GM19397 (cell line): ENCODE data around the gene ARHGAP6.
"Not testable (repeated sequence)": the region's sequence is repeated elsewhere in the genome, so short reads cannot be mapped to it uniquely, and the experiment has no call there.

Source experiments
- ATAC-seq: cut with Tn5 transposase; IDR thresholded peaks from one replicate; pipeline ENCODE4 v1.9.1; 2021; ENCODE audit warnings: mild to moderate bottlenecking, moderate library complexity; ENCODE audit not compliant: unreplicated experiment

Gene ARHGAP6

DNA sequence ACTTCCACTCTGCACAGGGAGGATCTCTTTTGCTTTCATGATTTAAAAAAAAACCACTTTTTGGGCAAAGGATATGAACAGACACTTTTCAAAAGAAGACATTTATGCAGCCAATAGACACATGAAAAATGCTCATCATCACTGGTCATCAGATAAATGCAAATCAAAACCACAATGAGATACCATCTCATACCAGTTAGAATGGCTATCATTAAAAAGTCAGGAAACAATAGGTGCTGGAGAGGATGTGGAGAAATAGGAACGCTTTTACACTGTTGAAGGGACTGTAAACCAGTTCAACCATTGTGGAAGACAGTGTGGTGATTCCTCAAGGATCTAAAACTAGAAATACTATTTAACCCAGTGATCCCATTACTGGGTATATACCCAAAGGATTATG lies 87.4 kb downstream of the ARHGAP6 start:
- ATAC-seq = not testable (repeated sequence)

DNA sequence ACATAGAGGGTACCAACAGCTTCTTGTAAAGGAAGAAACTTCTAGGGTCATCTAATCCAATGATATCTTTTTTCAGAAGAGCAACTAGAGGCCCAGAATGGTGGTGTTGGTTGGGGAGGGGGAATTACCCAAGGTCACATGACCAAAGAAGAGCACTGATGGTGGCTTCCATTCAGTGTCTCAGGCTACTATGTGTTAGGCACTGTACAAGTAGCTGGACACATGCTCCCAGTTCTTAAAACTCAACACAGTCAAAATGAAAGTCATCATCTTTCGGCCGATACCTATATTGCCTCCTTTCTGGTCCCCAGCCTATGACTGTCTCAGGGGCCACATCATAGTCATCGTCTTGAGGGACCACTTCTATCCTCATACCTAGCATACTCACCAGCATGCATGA lies 88.1 kb downstream of the ARHGAP6 start:
- ATAC-seq = no peak

DNA sequence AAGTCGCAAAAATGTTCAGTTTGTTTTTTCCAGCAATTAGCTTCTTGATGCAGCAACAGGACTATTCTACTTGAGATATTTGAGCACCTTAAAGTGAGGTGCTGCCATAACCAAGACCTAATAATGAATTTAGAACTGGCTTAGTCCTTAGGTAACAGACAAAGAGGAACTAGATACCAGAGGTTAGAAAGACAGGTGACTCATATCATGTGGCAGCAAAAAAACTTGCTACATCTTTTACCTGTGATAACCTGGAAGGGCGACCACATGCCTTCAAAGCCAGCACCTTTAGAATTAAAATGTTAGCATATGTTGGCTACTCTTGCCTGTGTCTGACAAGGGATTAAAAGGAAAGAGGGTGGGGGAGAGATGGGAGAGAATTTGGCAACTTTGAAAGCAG lies 90.4 kb downstream of the ARHGAP6 start:
- ATAC-seq = no peak

- ATAC-seq = no peak
Measured at GRCh38 chrX:11567528-11568220, 98.0 kb downstream of the ARHGAP6 start.

GRCh38 chrX:11566789-11567188 lies 98.9 kb downstream of the ARHGAP6 start:
- ATAC-seq = no peak

GRCh38 chrX:11566173-11566572 lies 99.5 kb downstream of the ARHGAP6 start:
- ATAC-seq = no peak

DNA sequence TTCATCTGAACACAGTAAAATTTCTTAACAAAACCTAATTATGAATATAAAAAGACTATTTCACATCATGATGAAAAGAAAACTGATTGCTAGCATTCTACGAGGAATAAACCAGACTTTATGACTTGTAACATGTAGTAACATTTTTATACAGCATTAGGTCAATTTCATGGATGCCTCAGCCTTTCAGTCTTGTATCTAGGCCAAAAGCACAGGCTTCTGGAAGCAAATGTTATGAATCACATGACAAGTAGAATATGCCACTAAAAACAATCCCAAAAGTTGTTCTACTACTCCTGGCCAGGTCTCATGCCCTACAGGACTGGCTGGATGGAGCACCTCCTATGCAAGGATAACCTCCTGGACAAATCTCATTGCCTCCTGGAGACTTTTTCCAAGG lies 101.2 kb downstream of the ARHGAP6 start:
- no peak for ATAC-seq

GRCh38 chrX:11562570-11562969 lies 103.2 kb downstream of the ARHGAP6 start:
- no peak for ATAC-seq

- no peak for ATAC-seq
Measured at GRCh38 chrX:11558972-11559371, 106.7 kb downstream of the ARHGAP6 start.

DNA sequence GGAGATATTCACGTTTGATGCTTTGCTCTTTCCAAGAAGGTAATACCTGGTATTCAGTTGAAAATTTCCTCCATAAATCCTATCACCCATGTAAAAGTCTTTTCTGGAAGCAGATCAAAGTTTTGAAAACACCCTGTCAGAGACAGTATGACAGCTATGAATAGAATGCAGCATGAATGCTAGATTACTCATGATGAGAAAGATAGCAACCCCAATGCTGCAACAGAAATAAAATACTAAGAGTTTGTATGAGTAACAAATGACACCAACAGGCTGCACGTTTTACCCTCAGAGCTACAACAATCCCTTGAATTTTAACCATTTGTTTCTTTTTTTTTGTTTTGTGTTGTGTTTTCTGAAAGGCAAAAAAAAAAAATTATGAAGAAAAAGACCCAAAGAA lies 108.6 kb downstream of the ARHGAP6 start:
- no peak for ATAC-seq

GRCh38 chrX:11555759-11556158 lies 110.0 kb downstream of the ARHGAP6 start:
- no peak for ATAC-seq

- ATAC-seq = no peak
Measured at GRCh38 chrX:11553594-11553993, 112.1 kb downstream of the ARHGAP6 start.

DNA sequence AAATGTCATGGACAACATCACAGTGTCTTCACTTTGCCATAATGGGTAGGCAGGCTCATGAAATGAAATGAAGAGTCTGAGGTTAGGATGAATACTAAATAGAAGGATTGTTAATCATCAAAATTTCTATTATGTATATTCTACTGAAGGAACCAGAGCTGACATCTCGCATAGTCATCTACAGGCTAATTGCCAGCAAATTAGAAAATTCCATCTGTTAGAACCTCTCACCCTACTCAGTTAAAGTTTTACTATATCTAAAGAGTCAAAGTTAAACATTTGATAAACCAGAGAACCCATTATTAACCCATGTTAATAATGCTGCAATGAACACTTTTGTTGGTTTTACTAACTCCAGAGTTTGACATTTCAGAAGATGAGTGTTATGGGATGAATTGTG lies 114.6 kb downstream of the ARHGAP6 start:
- no peak for ATAC-seq

- ATAC-seq = no peak
Measured at GRCh38 chrX:11546917-11547316, 118.8 kb downstream of the ARHGAP6 start.

DNA sequence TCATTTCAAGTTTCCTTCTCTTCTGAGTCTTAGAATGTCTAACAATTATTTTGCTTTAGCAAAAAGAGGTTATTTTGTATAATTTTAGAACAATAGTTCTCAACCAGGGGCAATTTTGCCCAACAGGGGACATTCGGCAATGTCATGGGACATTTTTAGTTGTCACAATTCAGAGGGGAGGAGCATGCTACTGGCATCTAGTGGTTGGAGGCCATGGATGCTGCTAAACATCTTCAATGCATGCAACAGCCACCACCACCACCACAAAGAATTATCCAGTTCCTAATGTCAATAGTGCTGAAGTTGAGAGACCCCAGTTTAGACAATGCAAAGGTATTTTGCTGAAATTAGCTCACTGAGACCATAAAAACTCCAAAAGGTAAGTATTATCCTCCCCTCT lies 122.5 kb downstream of the ARHGAP6 start:
- ATAC-seq = no peak

DNA sequence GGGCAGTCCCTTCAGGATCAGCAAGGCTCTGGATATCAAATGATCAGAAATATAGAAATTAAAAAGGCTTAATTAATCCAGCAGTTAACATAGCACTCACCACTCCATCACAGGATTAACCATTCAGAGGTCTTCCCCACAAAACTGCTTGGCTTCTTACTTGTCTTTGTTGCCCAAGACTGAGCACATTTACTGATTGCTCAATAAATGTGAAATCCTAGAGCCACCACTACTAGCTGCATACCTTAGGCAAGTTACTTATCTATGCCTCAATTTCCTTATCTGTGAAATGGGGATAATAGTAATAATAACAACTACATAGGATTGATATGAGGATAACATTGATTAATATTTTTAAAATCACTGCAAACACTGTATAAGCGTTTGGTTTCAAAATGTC lies 124.2 kb downstream of the ARHGAP6 start:
- ATAC-seq = no peak

GRCh38 chrX:11540532-11541377 lies 125.0 kb downstream of the ARHGAP6 start:
- ATAC-seq = peak; percentile 90

DNA sequence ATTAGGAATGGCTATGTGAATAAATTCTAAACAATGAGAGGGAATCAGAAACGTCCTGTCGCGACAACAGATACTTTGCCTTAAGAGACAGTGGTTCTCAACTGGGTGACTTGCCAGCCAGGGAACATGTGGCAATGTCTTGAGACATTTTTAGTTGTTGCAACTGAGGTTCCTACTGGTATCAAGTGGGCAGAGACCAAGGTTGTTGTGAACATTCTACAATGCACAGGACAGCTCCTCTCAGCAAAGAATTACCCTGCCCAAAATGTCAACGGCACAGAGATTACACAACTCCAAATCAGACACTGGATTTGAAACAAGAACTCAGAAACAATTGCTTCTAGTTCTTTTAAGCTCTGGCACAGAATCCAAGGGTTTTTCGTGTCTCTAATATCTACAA lies 128.6 kb downstream of the ARHGAP6 start:
- ATAC-seq = no peak

DNA sequence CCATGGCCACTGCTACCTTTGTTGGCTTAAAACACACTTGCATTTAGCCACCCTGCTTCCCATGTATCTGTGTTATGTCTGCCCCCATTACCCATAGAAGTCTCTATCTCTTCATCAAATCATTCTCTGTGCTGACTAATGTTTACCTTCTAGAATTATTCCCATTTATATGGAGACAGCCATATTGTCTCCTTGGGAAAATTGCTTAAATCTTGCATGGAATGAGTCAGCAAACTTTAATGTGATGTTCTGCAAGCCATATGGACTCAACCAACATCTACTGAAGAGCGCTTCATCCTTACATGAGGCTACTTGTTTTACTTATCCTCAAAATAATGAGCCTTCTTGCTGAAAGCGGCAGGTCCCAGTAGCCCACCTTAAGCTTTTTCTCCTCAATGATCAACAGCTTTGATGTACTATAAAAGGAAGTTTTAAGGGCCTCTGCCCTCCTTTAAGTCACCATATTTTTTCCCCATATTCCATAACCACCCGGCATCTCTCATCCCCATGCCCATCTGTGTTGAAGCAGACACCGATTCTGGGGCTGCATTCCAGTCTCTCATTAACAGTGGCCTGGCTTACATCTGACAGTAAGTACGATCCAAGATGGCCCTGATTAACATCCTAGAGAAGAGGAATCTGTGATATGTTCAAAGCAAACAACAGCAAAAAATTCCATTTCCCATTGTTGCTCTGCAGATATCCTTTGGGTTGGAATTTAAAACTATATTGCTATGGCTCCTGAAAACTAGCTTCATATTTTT lies 130.4 kb downstream of the ARHGAP6 start:
- no peak for ATAC-seq

- ATAC-seq = no peak
Measured at GRCh38 chrX:11533199-11533651, 132.5 kb downstream of the ARHGAP6 start.

DNA sequence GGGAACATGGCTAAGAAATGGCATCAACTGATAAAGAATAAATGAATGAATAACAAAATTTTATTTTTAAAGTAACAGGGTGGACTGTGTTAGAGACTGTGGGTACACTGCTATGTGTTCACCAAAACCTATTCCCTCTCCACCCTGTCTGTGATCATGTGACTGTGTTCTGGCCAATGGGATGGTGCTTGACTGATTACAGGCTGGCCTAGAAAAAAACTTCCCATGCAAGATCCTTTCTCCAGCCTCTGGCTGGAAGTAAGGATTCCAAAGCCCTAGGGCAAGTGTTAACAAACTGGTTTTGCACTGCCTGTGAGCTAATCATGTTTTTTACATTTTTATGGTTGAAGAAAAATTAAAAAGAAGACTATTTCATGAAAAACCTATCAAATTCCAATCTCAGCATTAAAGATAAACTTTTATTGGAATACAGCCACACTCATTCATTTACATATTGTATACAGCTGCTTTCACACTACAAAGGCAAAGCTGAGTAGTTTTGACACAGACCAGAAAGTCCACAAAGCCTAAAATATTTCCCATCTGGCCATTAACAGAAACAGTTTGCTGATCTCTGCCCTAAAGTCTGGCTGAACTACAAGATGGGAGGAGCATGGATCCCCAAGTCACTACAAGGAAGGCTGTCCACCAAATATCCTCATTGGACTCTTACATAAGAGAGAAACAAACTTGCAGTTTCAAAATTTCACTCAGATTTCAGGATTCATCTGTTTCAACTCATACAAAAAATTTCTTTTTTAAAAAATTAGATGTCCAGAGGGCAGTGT lies 133.2 kb downstream of the ARHGAP6 start:
- no peak for ATAC-seq
